Lower leg skin (tissue), 4 donors: ENCODE results near the gene ATP6AP1. TPM values are rescaled to one million over a fixed set of nuclear protein-coding genes. Genes with fewer than 3 reads are reported as not detected.

ENCODE experiments used
- DNase-seq, 2 donors: peaks; one replicate each; pipeline ENCODE4 v3.0.0-alpha.2; 2019; ENCODE audit warnings: low spot score in 2 of 2
- H3K4me3 ChIP-seq: fragments of 200-600 bp; sonication (generic); 2 replicates; pipeline ENCODE4 v1.5.1; 2017; ENCODE audit warnings: mild to moderate bottlenecking, low read depth; ENCODE audit not compliant: poor library complexity, severe bottlenecking
- POLR2A ChIP-seq, 2 donors: fragments of 450-650 bp; IDR thresholded peaks; one replicate each; pipeline ENCODE4 v1.6.1; 2016 to 2017; ENCODE audit warnings: antibody characterized with exemption in 2 of 2, mild to moderate bottlenecking in 1 of 2, moderate library complexity in 1 of 2
- WGBS, 2 donors: methylation state at CpG; one replicate each; pipeline ENCODE4 v1.1.5; 2018; 5-methylcytosine and 5-hydroxymethylcytosine counted together
- intact Hi-C: fragments of 100-400 bp; cut with DNase I; formaldehyde crosslinking; loops from one replicate; pipeline ENCODE4 v1.15.0; 2023; ENCODE audit warnings: low total_unique reads
- total RNA-seq, 4 donors: library from RNA; depleted of rRNA; stranded (reverse); fragments of >200 nt; gene quantifications; one replicate each; pipeline ENCODE4 v1.1.0, GENCODE V29; 2016
- TF ChIP-seq, protein P1 (sequence below), 3 donors: fragments of 450-650 bp; IDR thresholded peaks; one replicate each; pipeline ENCODE4 v1.5.1; 2016; ENCODE audit warnings: antibody characterized with exemption in 3 of 3, mild to moderate bottlenecking in 3 of 3, moderate library complexity in 2 of 3

Gene ATP6AP1
- total RNA-seq, 4 donors from 2014 or later: 71.0 to 93.5 (median 78.4) TPM

DNA sequence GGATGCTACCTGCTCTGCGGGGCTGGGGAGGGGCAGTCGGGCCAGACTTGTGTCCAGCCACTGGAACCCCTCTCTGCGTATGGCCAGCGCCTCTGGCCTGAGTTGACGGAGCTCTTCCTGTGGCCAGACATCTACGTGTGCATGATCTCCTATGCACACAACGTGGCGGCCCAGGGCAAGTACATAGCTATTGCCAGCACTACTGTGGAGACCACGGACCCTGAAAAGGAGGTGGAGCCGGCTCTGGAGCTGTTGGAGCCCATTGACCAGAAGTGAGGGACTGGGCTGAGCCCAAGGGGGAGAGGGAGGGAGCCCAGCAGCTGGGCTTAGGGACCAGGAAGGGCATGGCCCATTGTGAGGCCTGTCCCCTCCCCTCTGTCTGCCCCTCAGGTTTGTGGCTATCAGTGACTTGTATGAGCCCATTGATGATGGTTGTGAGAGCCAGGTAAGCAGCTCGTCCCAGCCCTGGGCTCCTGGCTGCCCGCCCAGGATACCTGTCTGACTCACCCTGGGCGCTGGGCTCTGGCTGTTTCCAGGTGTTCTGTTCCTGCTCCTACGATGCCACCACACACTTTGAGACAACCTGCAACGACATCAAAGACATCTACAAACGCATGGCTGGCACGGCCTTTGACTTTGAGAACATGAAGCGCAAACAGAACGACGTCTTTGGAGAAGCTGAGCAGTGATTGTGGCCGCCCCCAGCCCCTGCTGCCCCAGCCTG is 13.7 kb downstream of the ATP6AP1 start:
- H3K4me3 ChIP-seq: no peak overlapping the region
- DNase-seq: no peak
- intact Hi-C loops: no loop called here
- TF ChIP-seq, protein P1, sequence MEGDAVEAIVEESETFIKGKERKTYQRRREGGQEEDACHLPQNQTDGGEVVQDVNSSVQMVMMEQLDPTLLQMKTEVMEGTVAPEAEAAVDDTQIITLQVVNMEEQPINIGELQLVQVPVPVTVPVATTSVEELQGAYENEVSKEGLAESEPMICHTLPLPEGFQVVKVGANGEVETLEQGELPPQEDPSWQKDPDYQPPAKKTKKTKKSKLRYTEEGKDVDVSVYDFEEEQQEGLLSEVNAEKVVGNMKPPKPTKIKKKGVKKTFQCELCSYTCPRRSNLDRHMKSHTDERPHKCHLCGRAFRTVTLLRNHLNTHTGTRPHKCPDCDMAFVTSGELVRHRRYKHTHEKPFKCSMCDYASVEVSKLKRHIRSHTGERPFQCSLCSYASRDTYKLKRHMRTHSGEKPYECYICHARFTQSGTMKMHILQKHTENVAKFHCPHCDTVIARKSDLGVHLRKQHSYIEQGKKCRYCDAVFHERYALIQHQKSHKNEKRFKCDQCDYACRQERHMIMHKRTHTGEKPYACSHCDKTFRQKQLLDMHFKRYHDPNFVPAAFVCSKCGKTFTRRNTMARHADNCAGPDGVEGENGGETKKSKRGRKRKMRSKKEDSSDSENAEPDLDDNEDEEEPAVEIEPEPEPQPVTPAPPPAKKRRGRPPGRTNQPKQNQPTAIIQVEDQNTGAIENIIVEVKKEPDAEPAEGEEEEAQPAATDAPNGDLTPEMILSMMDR (IDR thresholded peaks at IDR 0.05): no peak
- TF ChIP-seq POLR2A (IDR thresholded peaks at IDR 0.05): no peak
- 75 to 82% methylated on average over 6 to 20 of the region's 21 CpGs for WGBS, 2 donors

DNA sequence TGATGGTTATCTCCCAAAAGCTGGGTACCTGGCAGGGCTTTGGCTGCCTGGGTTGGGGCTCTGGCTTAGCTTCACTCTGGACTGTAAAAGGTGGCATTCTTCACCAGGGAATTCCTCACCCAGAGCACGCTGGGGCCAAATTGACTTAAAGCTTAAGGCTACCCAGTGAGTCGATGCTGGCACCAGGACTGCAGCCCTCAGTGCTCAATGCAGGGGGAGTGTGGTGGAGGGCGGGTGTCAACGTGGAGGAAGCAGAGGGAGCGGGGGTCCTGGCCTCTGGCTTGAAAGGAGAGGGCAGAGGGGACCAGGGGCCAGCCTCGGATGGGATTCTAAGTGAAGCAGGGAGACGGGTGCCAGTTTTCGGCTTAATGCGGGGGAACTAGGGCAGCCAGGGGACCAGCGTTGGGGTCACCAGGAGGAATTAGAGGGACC is 15.0 kb downstream of the ATP6AP1 start:
- intact Hi-C loops: no loop called here
- WGBS, 2 donors: 12 to 44% methylated on average over 4 to 10 of the region's 10 CpGs
- DNase-seq: no peak
- TF ChIP-seq, protein P1 (IDR thresholded peaks at IDR 0.05): no peak
- TF ChIP-seq POLR2A (IDR thresholded peaks at IDR 0.05): no peak
- H3K4me3 ChIP-seq: no peak overlapping the region

GRCh38 chrX:154443992-154444754 is 15.7 kb downstream of the ATP6AP1 start, which contains the start of gene FAM50A:
Gene FAM50A (plus strand): TSS chrX:154444141. CDS start chrX:154444236, 95 bp downstream.
- peak; percentile 56 to 96 for DNase-seq
- TF ChIP-seq, protein P1 (IDR thresholded peaks at IDR 0.05): no peak
- TF ChIP-seq POLR2A (IDR thresholded peaks at IDR 0.05): no peak
- peak within 1 kb of the TSS; percentile 33 for H3K4me3 ChIP-seq
- 50% methylated on average over 19 of the region's 94 CpGs; no CpG with 5 or more reads in 1 of the 2 donors for WGBS, 2 donors
- intact Hi-C loops: no loop called here

GRCh38 chrX:154444755-154445246 is 16.3 kb downstream of the ATP6AP1 start:
- no peak for DNase-seq
- intact Hi-C loops: no loop called here
- WGBS, 2 donors: 53 to 60% methylated on average over 1 to 13 of the region's 13 CpGs
- no peak for TF ChIP-seq POLR2A (IDR thresholded peaks at IDR 0.05)
- TF ChIP-seq, protein P1 (IDR thresholded peaks at IDR 0.05): no peak
- peak overlapping the region; percentile 33 for H3K4me3 ChIP-seq

GRCh38 chrX:154445776-154446175 is 17.3 kb downstream of the ATP6AP1 start:
- intact Hi-C loops: no loop called here
- 84 to 91% methylated on average over 6 to 15 of the region's 16 CpGs for WGBS, 2 donors
- H3K4me3 ChIP-seq: no peak overlapping the region
- no peak for TF ChIP-seq POLR2A (IDR thresholded peaks at IDR 0.05)
- TF ChIP-seq, protein P1 (IDR thresholded peaks at IDR 0.05): no peak
- DNase-seq: no peak
